DND-41 (cell line): ENCODE results near the gene BRSK2.

ENCODE experiments used
- EZH2 ChIP-seq: IDR thresholded peaks from 3 replicates; pipeline ENCODE4 v1.6.1; 2012; ENCODE audit warnings: borderline replicate concordance, low read depth, mild to moderate bottlenecking, moderate library complexity, low read length, inconsistent platforms; ENCODE audit not compliant: severe bottlenecking
- TF ChIP-seq, protein P1 (sequence below): IDR thresholded peaks from 2 replicates; pipeline ENCODE4 v1.5.1; 2012; ENCODE audit warnings: borderline replicate concordance, low read length, moderate library complexity, mild to moderate bottlenecking; ENCODE audit not compliant: poor library complexity, severe bottlenecking; ENCODE audit errors: extremely low read depth

DNA sequence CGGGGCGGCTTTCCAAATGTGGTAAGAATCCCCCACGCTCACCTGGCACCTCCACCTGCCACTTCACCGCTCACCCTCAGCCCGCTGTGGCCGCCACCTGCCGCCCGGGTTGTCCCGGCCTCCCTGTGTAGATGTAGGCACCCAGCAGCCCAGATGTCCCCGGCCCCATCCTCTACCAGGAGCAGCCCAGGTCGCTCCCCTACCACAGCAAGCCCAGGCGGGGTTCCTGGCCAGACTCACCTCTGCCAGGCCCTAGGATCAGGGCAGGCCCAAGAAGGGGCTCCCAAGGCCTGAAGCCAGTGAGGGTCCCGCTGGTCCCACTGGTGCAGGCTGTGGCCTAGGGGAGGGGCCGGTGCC is 69.5 kb downstream of the BRSK2 start:
- TF ChIP-seq, protein P1, sequence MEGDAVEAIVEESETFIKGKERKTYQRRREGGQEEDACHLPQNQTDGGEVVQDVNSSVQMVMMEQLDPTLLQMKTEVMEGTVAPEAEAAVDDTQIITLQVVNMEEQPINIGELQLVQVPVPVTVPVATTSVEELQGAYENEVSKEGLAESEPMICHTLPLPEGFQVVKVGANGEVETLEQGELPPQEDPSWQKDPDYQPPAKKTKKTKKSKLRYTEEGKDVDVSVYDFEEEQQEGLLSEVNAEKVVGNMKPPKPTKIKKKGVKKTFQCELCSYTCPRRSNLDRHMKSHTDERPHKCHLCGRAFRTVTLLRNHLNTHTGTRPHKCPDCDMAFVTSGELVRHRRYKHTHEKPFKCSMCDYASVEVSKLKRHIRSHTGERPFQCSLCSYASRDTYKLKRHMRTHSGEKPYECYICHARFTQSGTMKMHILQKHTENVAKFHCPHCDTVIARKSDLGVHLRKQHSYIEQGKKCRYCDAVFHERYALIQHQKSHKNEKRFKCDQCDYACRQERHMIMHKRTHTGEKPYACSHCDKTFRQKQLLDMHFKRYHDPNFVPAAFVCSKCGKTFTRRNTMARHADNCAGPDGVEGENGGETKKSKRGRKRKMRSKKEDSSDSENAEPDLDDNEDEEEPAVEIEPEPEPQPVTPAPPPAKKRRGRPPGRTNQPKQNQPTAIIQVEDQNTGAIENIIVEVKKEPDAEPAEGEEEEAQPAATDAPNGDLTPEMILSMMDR: no peak
- TF ChIP-seq EZH2: no peak
